Measurements from ENCODE around the gene CYTH2. TPM values are rescaled to one million over a fixed set of nuclear protein-coding genes. Genes with fewer than 3 reads are reported as not detected.

The CYTH2 gene
- total and polyA plus RNA-seq, 4 experiments from 2014 or later, result 30.1 to 89.0 (median 53.1) TPM

GRCh38 chr19:48492925-48493717, 24.0 kb downstream of the CYTH2 start:
- ChIA-PET CTCF (ENCODE audit: partially characterized antibody) (interaction anchor here (1.2 to 4.6 kb wide), 5 partner anchors 12 to 246 kb away, joined by 3 to 22 read pairs (median 7); no protein-coding TSS in a partner anchor), POLR2A (ENCODE audit: partially characterized antibody) (interaction anchor here (0.8 to 1.8 kb wide), 11 partner anchors 9 to 221 kb away, joined by 3 to 8 read pairs (median 3); partner anchors contain the start of genes RPL18, SYNGR4 and TMEM143)
- H3K4me3 ChIP-seq (ENCODE audit: low read length in 2 of 2), result peak overlapping the region in 1 of 2 donors; percentile 47

GRCh38 chr19:48493718-48494401, 24.7 kb downstream of the CYTH2 start:
- Mint-ChIP-seq H3K27ac (peak overlapping the region in 2 of 7 donors; percentile 52 to 68), H3K4me1 (peaks cover 15 to 55% (median 28%) of the 10 kb centered on the region in 4 donors), H3K27me3 (peaks cover 22 to 28% of the 10 kb centered on the region in 2 donors), H3K4me3 (peak overlapping the region; percentile 68 to 86 (median 74)), H3K36me3 (no peaks in the 10 kb centered on the region), H3K9me3 (peaks cover 0 to 5% (median 0%) of the 10 kb centered on the region in 8 donors)
- CTCF ChIA-PET (ENCODE audit: partially characterized antibody), result interaction anchor here (1.2 to 4.6 kb wide), 5 partner anchors 12 to 245 kb away, joined by 3 to 22 read pairs (median 7); no protein-coding TSS in a partner anchor
- intact Hi-C loops (cut with micrococcal nuclease), result loop anchor here (1.0 to 2.0 kb wide), 3 partner anchors 8 to 49 kb away; partner anchors contain the start of genes CYTH2 and GRWD1
- DNase-seq, result no peak
- POLR2A ChIA-PET (ENCODE audit: partially characterized antibody), result interaction anchor here (0.9 to 1.8 kb wide), 9 partner anchors 8 to 221 kb away, joined by 3 to 8 read pairs (median 3); partner anchors contain the start of genes RPL18, SYNGR4 and TMEM143
- H3K4me1 ChIP-seq (ENCODE audit: insufficient read depth, low read length), result peaks cover 40% of the 10 kb centered on the region
- H3K27ac ChIP-seq (ENCODE audit: low read depth, low read length), result no peak overlapping the region
- no peaks in the 10 kb centered on the region for H3K36me3 ChIP-seq (ENCODE audit: insufficient read depth, low read length)
- peak overlapping the region in 1 of 2 donors; percentile 47 for H3K4me3 ChIP-seq (ENCODE audit: low read length in 2 of 2)
- H3K9me3 ChIP-seq (ENCODE audit: control insufficient read depth in 1 of 2, low read length in 2 of 2), result no peaks in the 10 kb centered on the region
- peaks cover 15% of the 10 kb centered on the region for H3K27me3 ChIP-seq (ENCODE audit: insufficient read depth, low read length)

More at GRCh38 chr19:48492925-48493717, 24.0 kb downstream of the CYTH2 start:
- H3K27ac Mint-ChIP-seq, result peak overlapping the region in 5 of 7 donors; percentile 51 to 84 (median 60)
- peaks cover 15% of the 10 kb centered on the region for H3K27me3 ChIP-seq (ENCODE audit: insufficient read depth, low read length)
- intact Hi-C loops (cut with micrococcal nuclease), result loop anchor here (1.0 to 2.0 kb wide), 3 partner anchors 9 to 48 kb away; partner anchors contain the start of genes CYTH2 and GRWD1
- peaks cover 40% of the 10 kb centered on the region for H3K4me1 ChIP-seq (ENCODE audit: insufficient read depth, low read length)
- H3K4me3 Mint-ChIP-seq, result peak overlapping the region; percentile 52 to 79 (median 70)
- no peaks in the 10 kb centered on the region for H3K9me3 ChIP-seq (ENCODE audit: control insufficient read depth in 1 of 2, low read length in 2 of 2)
- no peaks in the 10 kb centered on the region for H3K36me3 Mint-ChIP-seq
- peaks cover 0 to 5% (median 0%) of the 10 kb centered on the region in 8 donors for H3K9me3 Mint-ChIP-seq
- H3K27ac ChIP-seq (ENCODE audit: low read depth, low read length), result no peak overlapping the region
- peak; percentile 75 to 87 (median 77) for DNase-seq
- peaks cover 22 to 28% of the 10 kb centered on the region in 2 donors for H3K27me3 Mint-ChIP-seq
- no peaks in the 10 kb centered on the region for H3K36me3 ChIP-seq (ENCODE audit: insufficient read depth, low read length)
- H3K4me1 Mint-ChIP-seq, result peaks cover 15 to 53% (median 28%) of the 10 kb centered on the region in 4 donors

- H3K9me3 Mint-ChIP-seq, result peaks cover 0 to 5% (median 0%) of the 10 kb centered on the region in 8 donors
- no peaks in the 10 kb centered on the region for H3K36me3 Mint-ChIP-seq
- ChIA-PET CTCF (ENCODE audit: partially characterized antibody) (interaction anchor here (1.9 to 4.6 kb wide), 2 partner anchors 10 to 93 kb away, joined by 5 to 22 read pairs; no protein-coding TSS in a partner anchor), POLR2A (ENCODE audit: partially characterized antibody) (interaction anchor here (1.5 kb wide), 1 partner anchor 10 kb away, joined by 6 read pairs; no protein-coding TSS in a partner anchor)
- Histone ChIP-seq H3K27ac (ENCODE audit: low read depth, low read length) (no peak overlapping the region), H3K36me3 (ENCODE audit: insufficient read depth, low read length) (no peaks in the 10 kb centered on the region), H3K9me3 (ENCODE audit: control insufficient read depth in 1 of 2, low read length in 2 of 2) (no peaks in the 10 kb centered on the region), H3K4me3 (ENCODE audit: low read length in 2 of 2) (no peak overlapping the region), H3K27me3 (ENCODE audit: insufficient read depth, low read length) (peaks cover 15% of the 10 kb centered on the region), H3K4me1 (ENCODE audit: insufficient read depth, low read length) (peaks cover 31% of the 10 kb centered on the region)
- peak overlapping the region in 1 of 7 donors; percentile 68 for H3K27ac Mint-ChIP-seq
- peak overlapping the region in 5 of 8 donors; percentile 23 to 61 (median 45) for H3K4me3 Mint-ChIP-seq
- H3K27me3 Mint-ChIP-seq, result peaks cover 25 to 28% of the 10 kb centered on the region in 2 donors
- intact Hi-C loops (cut with micrococcal nuclease), result no loop called here
- peaks cover 14 to 48% (median 27%) of the 10 kb centered on the region in 4 donors for H3K4me1 Mint-ChIP-seq
- no peak for DNase-seq
Observed at GRCh38 chr19:48495396-48495795, 26.2 kb downstream of the CYTH2 start.

- peaks cover 8% of the 10 kb centered on the region for H3K27me3 ChIP-seq (ENCODE audit: insufficient read depth, low read length)
Observed at GRCh38 chr19:48496959-48497727, 28.0 kb downstream of the CYTH2 start.

GRCh38 chr19:48497728-48498594, 28.8 kb downstream of the CYTH2 start:
- Mint-ChIP-seq H3K27me3 (peaks cover 19 to 22% of the 10 kb centered on the region in 2 donors), H3K27ac (no peak overlapping the region), H3K4me1 (peaks cover 7 to 36% (median 20%) of the 10 kb centered on the region in 4 donors), H3K4me3 (peak overlapping the region in 4 of 8 donors; percentile 22 to 68 (median 37)), H3K36me3 (no peaks in the 10 kb centered on the region), H3K9me3 (peaks cover 0 to 5% (median 0%) of the 10 kb centered on the region in 8 donors)
- Histone ChIP-seq H3K9me3 (ENCODE audit: control insufficient read depth in 1 of 2, low read length in 2 of 2) (no peaks in the 10 kb centered on the region), H3K4me3 (ENCODE audit: low read length in 2 of 2) (no peak overlapping the region), H3K27me3 (ENCODE audit: insufficient read depth, low read length) (peaks cover 5% of the 10 kb centered on the region), H3K27ac (ENCODE audit: low read depth, low read length) (no peak overlapping the region), H3K4me1 (ENCODE audit: insufficient read depth, low read length) (peaks cover 21% of the 10 kb centered on the region), H3K36me3 (ENCODE audit: insufficient read depth, low read length) (no peaks in the 10 kb centered on the region)
- ChIA-PET CTCF (ENCODE audit: partially characterized antibody) (interaction anchor here (0.9 kb wide), 1 partner anchor 9 kb away, joined by 3 read pairs; no protein-coding TSS in a partner anchor), POLR2A (ENCODE audit: partially characterized antibody) (interaction anchor here (1.3 kb wide), 1 partner anchor 18 kb away, joined by 3 read pairs; no protein-coding TSS in a partner anchor)
- DNase-seq, result no peak
- intact Hi-C loops (cut with micrococcal nuclease), result no loop called here

More at GRCh38 chr19:48496959-48497727, 28.0 kb downstream of the CYTH2 start:
- no peaks in the 10 kb centered on the region for H3K9me3 ChIP-seq (ENCODE audit: control insufficient read depth in 1 of 2, low read length in 2 of 2)
- no peaks in the 10 kb centered on the region for H3K36me3 ChIP-seq (ENCODE audit: insufficient read depth, low read length)
- Mint-ChIP-seq H3K4me1 (peaks cover 9 to 44% (median 23%) of the 10 kb centered on the region in 4 donors), H3K36me3 (no peaks in the 10 kb centered on the region), H3K27ac (no peak overlapping the region), H3K9me3 (peaks cover 0 to 5% (median 0%) of the 10 kb centered on the region in 8 donors), H3K27me3 (peaks cover 22 to 26% of the 10 kb centered on the region in 2 donors), H3K4me3 (peak overlapping the region in 1 of 8 donors; percentile 57)
- intact Hi-C loops (cut with micrococcal nuclease), result no loop called here
- CTCF ChIA-PET (ENCODE audit: partially characterized antibody), result interaction anchor here (0.9 to 4.6 kb wide), 2 partner anchors 8 to 9 kb away, joined by 3 to 22 read pairs; no protein-coding TSS in a partner anchor
- no peak overlapping the region for H3K27ac ChIP-seq (ENCODE audit: low read depth, low read length)
- peaks cover 29% of the 10 kb centered on the region for H3K4me1 ChIP-seq (ENCODE audit: insufficient read depth, low read length)
- POLR2A ChIA-PET (ENCODE audit: partially characterized antibody), result no interaction called here
- no peak overlapping the region for H3K4me3 ChIP-seq (ENCODE audit: low read length in 2 of 2)
- no peak for DNase-seq

Data from CD4-positive, alpha-beta memory T cell (primary cell).